Activated naive CD8-positive, alpha-beta T cell treated with anti-CD3 and anti-CD28 coated beads, Interleukin-2, amount 50 U/mL, for 16 hours (primary cell): Measurements from ENCODE around the gene GADD45A.
"Not testable (repeated sequence)": the region's sequence is repeated elsewhere in the genome, so short reads cannot be mapped to it uniquely, and the experiment has no call there.

ENCODE experiments used
- DNase-seq: peaks from one replicate; pipeline ENCODE4 v3.0.0-alpha.2; 2020; ENCODE audit warnings: low read depth, low spot score

Gene GADD45A, protein sequence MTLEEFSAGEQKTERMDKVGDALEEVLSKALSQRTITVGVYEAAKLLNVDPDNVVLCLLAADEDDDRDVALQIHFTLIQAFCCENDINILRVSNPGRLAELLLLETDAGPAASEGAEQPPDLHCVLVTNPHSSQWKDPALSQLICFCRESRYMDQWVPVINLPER

DNA sequence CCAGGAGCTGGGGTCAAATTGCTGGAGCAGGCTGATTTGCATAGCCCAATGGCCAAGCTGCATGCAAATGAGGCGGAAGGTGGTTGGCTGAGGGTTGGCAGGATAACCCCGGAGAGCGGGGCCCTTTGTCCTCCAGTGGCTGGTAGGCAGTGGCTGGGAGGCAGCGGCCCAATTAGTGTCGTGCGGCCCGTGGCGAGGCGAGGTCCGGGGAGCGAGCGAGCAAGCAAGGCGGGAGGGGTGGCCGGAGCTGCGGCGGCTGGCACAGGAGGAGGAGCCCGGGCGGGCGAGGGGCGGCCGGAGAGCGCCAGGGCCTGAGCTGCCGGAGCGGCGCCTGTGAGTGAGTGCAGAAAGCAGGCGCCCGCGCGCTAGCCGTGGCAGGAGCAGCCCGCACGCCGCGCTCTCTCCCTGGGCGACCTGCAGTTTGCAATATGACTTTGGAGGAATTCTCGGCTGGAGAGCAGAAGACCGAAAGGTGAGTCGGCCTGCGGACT is at the start of gene GADD45A:
GADD45A (plus strand) TSS at position 135 of the 491 bp plus-strand sequence; CDS start at position 429, 294 bp downstream.
- peak; percentile 77 for DNase-seq

DNA sequence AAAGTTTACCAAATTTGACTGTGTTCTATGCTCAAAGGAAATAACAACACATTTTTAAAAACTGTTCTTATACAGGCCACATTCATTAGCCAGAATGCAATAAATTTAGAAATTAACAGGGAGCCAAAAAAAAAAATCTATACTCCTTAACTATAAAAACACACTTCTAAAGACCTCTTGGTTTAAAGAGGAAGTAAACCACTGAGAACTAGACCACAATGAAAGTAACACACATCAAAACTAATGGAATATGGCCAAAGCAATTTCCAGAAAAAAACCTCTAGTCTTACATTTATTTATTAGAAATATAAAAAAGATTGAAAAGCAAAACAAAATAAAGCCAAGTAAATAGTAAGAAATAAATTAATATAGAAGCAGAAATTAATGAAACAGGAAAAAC is 48.9 kb upstream of the GADD45A start:
- no peak for DNase-seq

DNA sequence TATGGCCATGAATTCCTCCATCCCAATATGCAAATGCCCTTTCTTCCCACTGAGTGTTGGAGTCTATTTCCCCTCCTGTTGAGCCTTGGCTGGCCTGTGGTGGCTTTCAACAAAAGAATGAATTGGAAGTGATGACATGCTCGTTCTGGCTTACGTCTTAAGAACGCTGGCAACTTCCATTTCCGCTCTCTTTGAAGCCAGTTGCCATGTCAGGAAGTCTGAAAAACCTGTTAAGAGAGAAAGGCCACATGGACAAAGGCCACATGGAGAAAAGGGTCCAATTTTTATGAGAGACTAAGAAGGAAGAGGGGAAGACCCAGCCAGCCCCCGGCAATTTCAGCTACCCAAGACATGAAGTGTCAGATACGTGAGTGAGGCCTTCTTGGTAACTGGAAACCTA is 45.6 kb upstream of the GADD45A start:
- DNase-seq = no peak

DNA sequence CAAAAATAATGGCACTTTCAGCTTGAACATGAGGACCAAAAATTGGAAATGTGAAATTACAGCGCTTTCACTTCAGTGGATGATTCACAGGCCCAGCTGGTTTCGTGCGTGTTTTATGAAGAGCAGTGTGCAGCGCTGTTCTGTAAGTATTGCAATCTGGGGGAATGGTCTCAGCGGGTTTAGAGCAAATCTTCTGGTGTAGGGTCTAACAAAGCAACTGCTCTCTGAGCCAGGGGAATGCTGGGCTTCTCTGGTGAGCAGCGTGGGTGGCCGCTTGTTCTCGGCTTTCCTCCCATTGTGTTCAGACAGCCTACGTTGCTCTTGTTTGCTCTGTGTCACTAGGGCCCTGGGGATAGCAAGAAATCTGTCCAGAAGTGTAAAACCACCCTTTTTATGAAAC is 42.4 kb upstream of the GADD45A start:
- no peak for DNase-seq

DNA sequence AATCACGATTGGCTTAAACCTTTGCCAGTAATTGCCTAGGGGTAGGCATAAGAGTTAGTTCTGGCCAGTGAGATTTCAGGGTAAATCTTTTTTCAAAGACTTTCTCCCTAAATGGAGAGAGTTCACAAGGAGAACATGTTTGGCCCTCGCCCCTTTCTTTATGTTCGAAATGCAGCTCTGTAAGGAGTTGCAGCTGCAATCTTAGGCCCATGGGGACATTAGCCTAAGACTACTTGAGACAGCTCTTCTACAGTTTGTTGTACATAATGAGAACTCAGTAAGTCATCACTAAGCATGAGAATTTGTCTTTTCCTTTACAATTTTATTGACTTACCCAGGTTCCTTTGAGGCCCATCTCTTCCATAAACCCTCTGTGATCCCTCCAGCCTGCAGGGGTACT is 40.4 kb upstream of the GADD45A start:
- DNase-seq = no peak

DNA sequence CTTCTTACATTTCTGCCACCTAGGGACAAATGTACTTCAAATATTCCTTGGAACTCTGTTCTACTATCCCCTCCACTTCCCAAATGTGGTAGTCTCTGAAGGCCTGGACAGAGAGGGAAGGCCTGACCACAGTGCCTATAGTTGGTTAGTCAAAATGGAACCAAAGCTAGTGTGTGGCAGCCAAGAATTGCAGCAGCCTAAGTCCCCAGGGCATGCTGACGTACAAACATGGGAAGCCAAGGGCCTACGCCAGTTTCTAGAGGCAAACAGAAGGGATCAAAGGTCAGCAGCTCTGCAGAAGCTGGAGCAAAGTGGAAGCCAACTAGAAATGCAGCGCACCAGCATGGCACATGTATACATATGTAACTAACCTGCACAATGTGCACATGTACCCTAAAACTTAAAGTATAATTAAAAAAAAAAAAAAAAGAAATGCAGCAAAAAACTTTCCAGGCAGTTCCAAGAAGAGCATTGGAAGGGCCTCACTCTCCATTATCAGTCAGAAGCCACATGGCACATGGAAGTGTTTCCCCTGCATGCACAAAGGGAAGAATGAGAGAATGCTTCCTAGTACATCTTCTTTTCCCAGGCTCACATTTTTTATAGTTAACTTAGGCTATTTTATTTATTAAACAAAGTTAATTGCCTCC is 39.4 kb upstream of the GADD45A start:
- DNase-seq = no peak

DNA sequence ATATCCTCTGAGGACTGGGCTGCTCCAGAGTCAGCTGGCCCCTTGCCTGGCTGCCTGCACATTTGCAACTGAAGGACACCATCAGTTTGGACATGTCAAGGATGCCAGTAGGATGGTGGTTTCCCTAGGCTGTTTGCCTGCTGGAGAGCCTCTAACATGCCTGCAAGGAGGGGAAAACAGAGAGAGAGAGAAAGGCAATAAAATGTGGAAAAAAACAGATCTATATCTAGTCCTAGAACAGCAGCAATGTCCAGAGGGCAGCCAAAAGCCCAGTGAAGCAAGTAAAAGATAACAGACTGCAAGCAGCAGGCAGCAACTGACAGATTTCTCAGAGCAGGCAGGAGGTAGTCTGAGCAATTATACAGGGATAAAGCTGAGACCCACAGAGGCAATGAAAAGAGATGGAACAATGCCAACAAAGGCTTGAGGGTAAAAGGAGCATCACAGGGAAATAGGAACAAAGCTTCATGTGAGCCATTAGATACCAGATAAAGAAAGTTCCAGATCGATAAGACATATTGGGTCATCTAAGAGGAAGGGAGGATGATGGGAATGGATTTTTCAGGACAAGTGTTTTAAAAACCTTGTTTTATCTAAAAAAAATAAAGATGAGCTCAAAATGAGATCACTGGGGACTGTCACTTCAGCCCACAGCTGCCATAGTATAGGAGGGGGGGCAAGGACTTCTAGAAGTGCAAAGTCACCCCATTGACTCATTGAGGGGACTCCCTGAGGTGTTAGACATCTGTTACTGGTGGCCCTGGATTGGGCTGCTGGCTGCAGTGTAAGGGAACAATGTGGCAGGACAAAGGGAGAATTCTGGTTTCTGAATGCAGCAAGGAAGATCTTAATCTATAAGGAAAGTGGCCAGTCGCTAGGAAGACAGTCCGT is 38.6 kb upstream of the GADD45A start:
- no peak for DNase-seq

DNA sequence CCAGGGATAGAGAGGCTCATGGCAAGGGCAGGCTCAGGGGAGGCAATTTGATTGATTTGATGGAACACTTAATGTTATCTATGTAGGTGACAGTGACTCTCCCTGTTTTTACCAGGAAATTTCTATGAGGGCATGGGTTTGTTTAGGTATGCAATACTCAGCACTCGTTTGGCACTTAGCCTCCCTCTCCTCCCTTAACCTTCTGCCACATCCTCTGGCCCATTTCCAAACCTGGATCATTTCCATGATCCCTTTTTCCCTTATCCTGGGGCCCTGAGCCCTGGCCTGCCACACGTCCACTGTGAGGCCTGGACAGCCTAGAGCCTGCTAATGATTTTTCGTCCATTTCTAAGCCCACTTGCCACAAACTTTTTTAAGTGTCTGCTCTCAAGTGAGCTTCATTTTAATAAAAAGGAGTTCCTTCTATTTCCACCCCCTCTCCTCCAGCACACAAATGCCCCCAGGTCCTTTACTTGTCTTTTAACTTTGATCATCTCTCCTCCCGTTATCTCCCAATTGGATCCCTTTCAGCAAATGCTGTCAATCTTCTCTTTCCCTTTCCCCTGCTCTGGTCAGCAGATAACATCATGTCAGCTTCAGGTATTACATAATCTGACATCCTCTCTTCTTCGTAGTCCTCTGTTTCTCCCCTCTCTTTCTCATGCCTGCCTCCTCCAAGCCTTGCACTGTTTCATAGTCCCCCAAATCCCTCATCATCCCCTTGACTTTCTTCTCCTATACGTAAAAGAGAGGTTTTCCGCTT is 37.8 kb upstream of the GADD45A start:
- DNase-seq = no peak

DNA sequence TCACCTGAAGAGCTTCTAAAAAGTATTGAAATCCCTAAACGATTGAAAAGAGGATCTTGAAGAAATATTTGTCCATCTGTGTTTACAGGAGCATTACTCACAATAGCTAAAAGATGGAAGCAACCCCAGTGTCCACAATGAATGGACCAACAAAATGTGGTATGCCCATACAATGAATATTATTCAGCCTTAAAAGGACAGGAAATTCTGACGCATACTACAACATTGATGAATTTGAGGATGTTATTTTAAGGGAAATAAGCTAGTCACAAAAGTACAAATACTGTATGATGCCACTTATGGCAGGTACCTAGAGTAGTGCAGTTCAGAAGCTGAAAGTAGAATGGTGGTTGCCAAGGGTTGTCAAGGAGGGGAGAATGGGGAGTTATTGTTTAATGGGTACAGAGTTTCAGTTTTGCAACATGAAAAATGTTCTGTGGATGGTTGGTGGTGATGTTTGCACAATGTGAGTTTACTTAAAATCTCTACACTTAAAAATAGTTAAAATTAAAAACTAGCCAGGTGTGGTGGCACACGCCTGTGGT is 37.1 kb upstream of the GADD45A start:
- DNase-seq = no peak

DNA sequence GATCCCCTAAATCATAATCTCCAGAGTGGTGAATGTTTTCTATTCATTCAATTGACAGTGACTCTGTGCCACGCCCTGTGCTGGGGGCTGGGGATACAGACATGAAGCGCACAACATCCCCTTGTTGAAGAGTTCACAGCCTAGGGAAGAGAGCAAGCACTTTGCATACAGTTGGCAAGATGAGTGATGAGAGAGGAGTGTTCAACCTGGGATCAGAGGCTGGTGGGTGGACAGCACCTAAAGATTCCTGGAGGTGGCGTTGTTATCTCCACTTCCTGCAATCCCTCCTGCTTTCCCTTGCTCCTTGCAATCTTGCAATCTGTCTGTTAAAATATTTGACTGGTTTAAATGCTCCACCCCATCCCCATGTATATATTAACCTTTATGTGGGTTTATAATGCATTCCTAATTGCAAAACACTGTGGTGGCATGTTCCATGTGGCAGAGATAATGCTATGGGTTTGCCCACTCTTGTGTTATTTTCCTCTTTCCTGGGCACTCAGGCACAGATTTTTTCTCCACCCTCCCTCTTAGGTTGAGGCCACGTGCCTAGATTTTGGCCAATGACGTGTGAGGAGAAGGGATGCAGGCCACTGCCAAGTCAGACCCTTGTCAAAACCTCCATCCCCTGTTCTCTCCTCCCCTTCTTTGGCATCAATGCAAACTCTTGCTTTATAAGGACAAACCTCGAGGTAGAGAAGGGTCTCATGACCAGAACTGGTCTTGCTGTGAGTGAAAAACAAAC is 36.2 kb upstream of the GADD45A start:
- no peak for DNase-seq

DNA sequence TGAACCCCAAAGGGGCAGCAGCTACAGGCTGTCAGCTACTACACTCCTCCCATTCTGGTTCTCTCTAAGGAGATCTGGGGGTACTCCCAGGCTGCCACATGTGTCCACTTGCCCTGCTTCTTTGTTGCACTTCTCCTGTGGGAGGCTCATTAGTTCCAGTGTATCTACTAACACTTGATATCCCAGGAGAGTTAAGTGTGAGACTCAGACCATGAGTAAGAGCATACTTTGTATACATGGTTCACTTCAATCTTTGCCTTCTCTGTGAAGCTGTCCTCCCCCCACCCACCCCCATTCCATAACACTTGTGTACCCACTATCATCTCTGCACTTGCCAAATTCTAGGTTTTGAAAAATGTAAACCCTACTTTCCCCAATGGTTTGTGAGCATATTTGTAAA is 34.9 kb upstream of the GADD45A start:
- DNase-seq = no peak

DNA sequence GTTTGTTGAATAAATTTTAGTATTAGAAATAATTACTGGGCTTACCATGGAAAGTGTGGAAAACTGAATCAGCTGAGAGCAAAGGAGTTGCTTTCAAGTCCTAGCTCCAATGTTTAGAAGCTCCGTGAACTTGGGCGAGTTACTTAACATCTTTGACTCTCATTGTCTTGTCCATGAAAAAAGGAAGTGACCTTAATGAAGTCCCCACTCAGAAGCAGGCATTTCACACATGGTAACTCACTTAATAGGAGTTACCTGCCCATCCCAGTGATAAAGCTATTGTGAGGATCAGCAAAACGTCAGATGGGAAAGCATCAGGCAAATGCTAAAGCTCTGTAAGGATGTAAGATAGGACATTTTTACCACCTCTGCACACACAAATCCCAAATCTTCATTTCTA is 34.0 kb upstream of the GADD45A start:
- DNase-seq = no peak

DNA sequence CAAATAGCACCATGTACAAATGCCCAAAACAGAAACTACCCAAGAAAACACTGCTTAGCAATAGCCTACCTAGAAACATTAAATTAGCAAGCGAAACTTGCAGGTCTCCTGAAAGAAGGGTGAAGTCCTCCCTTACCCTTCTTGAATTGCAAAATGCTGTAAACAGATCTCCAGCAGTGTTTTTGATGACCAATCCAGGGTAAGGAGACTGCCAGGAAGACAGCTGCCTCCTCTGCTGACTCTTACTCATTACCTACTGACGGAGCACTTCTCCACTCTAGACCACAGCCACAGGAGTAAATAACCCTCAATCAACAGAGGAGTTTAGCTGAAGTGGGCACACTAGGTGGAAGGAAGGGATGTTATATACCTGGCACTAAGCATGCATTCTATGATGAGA is 32.2 kb upstream of the GADD45A start:
- DNase-seq = no peak

DNA sequence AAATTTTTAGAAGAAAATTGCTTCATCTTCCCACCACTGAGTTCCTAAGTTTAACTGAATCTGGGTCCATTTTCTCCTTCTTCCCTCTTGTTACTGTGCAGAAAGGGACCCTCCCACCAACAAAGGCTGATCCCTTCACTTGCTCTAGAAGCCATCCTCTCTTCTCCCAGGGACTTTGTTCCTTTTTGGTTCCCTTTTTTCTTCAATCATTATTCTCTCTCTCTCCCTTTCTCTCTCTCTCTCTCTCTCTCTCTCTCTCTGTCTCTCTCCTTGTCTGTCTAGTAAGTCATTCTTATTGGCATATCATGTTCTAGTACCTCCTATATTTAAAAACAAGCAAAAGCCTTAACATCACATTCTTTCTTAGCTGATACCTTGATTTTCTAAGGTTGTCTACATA is 31.7 kb upstream of the GADD45A start:
- no peak for DNase-seq

DNA sequence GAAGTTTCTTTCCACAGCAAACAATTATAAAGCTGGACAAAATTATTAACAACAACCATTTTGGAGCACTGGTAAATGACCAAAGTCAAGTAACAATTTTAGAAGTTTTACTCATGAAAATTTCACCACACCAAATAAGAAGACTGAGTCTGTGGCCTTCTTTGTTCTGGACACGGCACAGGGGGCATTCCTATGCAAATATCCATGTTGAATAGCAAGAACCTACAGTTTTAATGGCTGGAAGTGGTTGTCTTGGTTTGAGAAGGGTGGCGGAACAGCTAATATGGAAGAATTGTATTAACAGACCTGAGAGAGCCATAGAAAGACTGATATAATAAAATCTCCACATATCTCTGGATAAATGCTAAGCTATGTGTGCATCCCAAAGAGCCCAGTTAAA is 29.4 kb upstream of the GADD45A start:
- DNase-seq = no peak

DNA sequence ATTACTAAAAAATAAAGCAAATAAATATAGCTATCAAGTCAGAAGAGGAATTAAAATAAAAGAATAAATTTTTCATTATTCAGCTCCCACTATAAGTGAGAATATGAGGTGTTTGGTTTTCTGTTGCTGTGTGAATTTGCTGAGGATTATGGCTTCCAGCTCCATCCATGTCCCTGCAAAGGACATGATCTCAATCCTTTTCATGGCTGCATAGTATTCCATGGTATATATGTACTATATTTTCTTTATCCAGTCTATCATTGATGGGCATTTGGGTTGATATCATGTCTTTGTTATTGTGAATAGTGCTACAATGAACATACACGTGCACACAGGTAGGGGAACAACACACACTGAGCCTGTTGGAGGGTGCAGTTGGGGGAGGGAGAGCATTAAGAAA is 27.8 kb upstream of the GADD45A start:
- not testable (repeated sequence) for DNase-seq

DNA sequence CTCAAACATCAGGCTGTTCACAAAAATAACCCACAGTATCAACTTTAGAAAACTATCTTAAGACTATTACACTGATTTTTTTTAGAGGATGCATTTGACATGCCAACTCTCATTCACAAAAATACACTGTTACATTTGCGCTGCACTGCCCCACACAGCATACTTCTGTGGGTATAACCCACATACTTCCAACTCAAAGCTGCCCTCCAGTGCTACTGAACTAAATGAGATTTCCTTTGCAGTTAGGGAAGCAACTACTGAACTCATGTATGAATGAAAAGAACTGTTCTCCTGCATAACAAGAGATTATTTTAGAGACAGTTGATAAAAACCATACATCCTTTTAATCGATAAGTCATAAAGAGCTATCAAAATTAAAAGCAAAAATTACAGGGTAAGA is 25.8 kb upstream of the GADD45A start:
- no peak for DNase-seq

DNA sequence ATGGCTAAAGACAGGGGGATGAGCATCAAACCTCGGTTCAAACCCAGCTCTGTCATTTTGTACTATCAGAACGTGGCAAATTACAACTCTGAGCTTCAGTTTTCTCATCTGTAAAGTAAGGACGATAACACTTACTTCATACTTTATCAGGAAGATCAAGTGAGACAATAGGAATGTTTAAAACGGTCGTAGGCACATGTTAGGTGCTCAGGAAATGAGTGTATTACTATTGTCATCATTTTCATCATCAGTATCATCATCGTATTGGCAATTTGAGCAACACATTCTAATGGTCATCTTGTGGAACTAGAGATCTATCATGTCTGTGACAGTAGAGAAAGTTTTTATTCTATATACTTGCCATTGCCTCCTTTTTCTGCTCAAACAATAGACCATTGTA is 22.1 kb upstream of the GADD45A start:
- no peak for DNase-seq

DNA sequence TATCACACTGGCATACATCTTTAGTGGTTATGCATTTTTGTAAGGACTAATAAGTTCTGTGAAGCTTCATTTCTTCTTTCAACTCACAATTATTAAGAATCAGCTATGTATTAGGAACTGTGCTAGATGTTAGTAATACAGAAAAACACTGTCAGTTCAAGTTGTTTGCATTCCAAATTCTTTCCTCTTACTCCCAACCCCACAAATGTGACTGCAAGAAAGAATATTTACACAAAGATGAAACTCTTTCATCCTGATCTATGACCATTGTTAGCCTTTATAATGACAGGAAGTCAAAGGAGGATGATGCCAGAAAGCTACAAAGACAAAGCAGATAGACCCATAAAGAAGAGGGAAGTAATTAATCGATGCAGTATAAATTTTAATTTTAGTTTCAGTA is 21.0 kb upstream of the GADD45A start:
- no peak for DNase-seq

DNA sequence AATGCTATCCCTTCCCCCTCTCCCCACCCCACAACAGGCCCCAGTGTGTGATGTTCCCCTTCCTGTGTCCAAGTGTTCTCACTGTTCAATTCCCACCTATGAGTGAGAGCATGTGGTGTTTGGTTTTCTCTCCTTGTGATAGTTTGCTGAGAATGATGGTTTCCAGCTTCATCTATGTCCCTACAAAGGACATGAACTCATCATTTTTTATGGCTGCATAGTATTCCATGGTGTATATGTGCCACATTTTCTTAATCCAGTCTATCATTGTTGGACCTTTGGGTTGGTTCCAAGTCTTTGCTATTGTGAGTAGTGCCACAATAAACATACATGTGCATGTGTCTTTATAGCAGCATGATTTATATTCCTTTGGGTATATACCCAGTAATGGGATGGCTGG is 19.7 kb upstream of the GADD45A start:
- not testable (repeated sequence) for DNase-seq

DNA sequence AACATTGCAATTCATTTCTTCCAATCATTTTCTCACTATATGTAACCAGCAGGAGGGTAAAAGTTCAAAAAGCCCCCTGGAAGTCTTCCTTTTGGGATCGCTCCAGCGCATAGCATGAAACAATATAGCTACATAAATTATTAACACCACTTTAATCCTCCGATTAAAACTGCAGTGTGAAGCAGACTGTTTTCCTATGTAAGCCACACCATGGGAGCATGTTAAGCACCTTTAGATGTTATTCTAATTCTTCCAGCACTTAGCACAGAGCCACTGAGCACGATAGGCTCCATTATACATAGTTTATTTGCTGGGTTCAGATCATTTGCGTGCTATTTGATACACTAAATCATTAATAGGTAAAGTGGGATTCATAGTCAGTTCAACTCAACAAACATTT is 18.4 kb upstream of the GADD45A start:
- no peak for DNase-seq
